SU-DHL-6 (cell line): ENCODE results near the gene POP4.

Experiments used
- CTCF ChIP-seq: fragments of 200-600 bp; sonication (generic); IDR thresholded peaks from one replicate; pipeline ENCODE4 v1.5.1; 2017; ENCODE audit warnings: antibody characterized with exemption, mild to moderate bottlenecking, low read length, moderate library complexity; ENCODE audit not compliant: insufficient read depth, poor library complexity, severe bottlenecking
- EZH2phosphoT487 ChIP-seq: fragments of 200-600 bp; sonication (generic), shearing (Covaris generic); conservative IDR thresholded peaks from 2 replicates; pipeline ENCODE4 v1.6.1; 2018; ENCODE audit warnings: mild to moderate bottlenecking, antibody characterized with exemption, low read length, moderate library complexity, mixed read lengths

DNA sequence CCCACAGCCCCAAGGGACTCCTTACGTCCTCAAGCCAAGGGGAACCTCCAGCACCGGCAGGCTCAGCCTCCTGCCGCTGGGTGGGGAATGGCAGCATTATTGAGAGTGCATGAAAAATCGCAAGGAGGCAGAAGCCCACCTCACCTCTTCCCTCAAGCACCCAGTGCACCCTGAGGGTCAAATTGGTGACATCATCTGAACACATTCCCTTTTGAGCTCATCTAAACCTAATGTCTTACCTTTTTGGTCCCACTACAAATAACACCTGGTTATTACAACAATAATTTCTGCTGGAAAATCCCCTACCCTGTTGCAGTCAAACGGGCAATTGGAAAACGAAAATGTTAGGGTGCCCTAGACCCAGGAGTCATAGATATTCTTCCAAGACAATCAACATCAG, 12.2 kb upstream of the POP4 start:
- no peak for TF ChIP-seq CTCF
- no peak for TF ChIP-seq EZH2phosphoT487
